HG03039 (cell line): ENCODE data around the gene SIAH2.

Experiments used
- ATAC-seq: cut with Tn5 transposase; IDR thresholded peaks from one replicate; pipeline ENCODE4 v1.9.1; 2021; ENCODE audit warnings: mild to moderate bottlenecking, moderate library complexity; ENCODE audit not compliant: unreplicated experiment

Gene SIAH2

DNA sequence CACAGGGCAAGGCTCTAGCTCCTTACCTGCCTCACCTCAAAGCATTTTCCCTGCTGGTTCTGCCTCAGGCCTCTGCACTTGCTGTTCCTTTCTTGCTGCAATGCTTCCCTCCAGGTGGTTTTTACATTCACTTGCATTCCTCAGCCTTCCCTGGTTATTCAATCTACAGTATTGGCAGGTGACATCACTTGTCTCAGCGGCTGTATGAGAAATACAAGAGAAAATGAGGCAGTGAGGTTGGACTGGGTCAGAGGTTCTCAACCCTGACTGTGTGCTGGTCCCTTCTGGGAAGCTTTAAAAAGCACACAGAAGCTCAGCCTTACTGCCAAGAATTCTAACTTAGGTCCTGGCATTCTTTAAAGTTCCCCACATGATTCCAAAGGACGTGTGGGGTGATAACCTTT, 26.7 kb downstream of the SIAH2 start:
- ATAC-seq: no peak

DNA sequence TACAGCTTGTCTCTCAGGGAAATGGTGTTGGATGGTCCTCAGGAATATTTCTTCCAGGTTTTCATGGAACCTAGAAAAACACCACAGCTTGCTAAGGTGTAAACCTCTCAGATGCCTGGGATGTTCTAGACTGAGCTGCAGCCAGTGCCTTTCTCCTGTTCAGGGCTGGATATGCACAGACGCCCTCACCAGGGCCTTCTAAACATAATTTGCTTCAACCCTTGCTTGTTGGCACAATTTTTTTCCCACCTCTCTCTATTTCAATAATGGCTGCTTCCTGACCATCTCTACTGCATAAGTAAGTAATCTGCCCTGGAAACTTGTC, 28.2 kb downstream of the SIAH2 start:
- no peak for ATAC-seq

DNA sequence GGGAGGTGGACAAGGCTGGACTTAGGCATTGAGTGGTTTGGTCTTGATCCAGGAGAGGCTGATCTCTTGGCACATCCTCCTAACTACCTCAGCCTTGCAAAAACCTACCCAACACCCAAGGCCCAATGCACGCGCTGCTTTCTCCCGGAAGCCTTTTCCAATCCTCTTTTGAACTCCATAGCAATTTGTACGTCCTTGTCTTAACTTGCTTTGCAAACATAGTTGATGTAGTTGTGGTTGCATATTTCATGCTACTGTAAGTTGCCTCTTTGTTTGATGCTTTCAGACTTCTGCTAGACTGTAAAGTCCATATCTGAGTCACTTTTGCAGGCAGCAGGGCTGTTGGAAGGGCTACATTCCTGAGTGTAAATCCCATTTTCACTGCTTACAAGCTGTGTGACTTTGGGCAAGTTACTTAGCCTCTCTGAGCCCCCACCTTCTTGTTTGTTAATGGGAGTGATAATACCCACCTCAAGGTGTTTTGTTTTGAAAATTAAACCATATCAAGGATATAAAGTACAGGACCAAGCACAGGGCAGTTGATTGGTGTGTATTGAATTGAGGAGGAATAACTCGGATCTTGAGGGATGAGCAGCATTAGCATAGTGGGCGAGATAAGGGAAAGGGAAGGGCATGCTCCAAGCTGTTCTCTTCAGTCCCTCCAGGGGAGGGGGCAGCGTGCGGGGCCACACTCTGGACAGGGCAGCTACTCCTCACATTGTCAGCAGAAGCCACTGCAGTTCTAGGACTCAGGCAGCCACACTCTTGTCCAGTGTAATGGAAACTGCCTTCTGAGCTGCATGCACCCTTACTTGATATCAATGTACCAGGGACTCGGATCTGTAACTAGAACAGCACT, 28.8 kb downstream of the SIAH2 start:
- no peak for ATAC-seq

DNA sequence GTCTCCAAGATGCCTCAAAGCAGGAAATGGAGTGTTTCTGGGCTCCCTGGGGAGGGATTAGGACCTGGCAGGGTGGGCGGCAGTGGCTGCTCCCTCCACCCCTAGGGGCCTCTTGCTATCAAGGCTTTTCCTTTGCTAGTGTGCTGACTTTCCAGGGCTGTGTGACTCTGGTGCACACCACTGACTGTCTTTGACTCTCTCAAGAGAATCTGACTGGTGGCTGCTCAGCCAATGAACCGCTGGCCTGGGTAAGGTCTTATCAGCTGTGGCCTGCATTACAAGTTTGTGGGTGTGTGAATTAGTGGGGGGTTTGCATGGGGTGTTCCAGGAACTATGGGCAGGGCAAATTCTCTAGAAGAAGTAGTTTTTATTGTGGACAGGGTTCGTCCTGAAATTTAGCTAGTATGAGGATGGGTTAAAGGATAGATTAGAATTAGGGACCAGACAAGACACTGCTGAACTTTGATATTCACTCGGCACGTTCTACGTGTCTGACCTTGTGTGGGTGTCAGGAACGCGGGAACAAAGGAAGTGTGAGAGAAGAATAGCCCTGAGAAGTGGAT, 29.5 kb downstream of the SIAH2 start:
- ATAC-seq: no peak

DNA sequence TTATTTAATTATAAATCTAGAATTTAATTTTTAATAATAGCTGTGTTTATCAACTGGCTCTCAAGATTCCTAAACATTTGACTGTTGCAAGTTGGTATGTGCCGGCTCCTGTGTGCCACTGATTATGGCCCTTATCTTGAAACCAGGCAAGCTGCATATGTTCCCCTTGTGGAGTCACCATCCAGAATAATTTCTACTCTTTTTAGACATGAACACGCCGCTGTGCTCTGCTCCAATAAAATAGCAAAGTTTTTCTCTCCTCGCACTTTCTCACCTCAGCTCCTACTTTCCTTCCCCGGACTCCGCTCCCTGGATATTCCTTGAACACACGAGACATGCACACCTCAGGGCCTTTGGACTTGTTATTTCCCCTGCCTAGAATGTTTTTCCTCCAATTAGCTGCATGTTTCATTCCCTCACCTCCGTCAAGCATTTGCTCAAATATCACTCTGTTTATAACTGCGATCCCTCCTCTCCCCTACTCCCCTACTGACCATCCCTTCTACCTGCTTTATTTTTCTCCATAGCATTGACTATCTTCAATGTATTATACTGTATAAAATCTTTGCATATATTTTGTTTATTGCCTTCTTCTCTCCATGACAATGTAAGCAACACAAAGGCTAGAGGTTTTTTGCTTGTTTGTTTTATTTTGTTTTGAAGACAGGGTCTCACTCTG, 33.1 kb downstream of the SIAH2 start:
- no peak for ATAC-seq

DNA sequence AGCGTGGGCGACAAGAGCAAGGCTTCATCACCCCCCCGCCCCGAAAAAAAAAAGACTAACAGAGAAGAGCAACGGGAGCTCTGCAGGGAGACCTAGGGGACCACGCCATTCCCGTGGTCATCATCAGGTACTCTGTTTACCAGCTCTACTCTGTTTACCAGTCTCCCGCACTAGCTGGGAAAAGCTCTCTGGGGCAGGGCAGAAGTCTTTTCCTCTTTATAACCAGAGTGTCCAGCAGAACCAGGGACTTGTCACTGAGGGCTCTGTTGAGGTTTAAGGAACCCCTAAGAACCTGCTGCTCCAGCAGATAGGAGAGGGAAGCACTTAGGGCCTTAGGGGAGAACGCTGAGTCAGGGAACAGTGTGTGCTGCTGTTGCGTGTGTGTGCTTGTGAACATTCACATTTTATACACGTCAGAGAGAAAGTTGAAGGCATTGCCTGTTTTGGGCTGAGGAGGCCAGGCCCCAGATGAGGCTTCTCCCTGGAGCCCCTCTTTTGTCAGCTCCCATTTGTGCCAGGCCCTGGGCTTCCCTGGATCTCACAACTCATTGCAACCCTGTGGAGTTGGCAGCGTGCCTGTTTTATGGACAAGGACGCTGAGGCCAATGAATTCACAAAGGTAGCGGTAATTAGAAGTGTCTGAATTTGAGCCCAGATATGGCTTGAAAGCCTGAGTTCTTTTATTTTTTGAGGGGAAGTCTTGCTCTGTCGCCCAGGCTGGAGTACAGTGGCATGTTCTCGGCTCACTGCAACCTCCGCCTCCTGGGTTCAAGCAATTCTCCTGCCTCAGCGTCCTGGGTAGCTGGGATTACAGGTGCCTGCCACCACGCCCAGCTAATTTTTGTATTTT, 35.1 kb downstream of the SIAH2 start:
- ATAC-seq: no peak

DNA sequence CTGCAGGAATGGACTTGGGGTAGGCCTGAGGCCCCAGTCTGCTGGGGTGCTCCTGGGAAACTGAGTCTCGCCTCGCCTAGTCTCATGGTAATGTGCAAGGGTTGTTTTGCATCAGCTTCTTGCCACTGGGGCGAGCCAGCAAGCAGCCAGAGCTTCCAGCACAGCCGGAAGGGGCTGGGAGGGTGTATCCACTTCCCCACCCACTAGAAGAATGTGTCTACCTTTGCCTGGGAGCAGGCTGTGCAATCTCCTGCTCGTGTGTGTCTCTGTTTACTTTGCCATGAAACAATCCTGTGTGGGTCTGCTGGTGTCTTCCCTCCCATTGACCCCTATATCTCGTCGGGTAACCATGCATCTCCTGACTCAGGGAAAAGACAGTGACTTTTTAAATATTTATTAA, 37.4 kb downstream of the SIAH2 start:
- no peak for ATAC-seq

DNA sequence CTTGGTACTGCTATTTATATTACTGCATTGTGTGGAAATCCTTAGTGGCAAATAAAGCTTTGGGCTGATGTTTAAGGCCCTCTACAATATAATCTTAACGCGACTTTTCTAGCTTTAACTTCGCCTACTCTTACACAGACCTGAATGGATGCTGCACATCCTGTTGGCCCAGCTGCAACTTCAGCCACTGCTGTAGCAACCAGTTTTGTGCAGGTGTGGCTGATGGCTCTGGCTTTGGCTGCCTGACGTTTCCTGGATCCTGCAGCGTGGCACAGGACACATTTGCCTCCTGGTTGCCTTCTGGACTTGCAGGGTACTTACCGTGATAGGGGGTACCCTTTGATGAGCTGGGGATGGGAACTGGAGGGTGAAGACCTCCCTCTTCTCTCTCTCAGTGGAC, 39.0 kb downstream of the SIAH2 start:
- no peak for ATAC-seq

DNA sequence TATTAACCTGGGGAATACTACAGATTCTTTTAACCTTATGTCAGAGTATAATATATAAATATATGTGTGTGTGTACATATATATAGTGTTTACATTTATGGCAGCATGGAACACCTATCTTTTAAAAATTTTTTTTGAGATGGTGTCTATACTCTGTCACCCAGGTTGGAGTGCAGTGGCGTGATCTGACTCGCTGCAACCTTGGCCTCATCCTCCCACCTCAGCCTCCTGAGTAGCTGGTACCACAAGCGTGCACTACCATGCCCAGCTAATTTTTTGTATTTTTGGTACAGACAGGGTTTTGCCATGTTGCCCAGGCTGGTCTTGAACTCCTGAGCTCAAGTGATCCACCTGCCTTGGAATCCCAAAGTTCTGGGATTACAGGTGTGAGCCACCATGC, 40.7 kb downstream of the SIAH2 start:
- ATAC-seq: no peak

DNA sequence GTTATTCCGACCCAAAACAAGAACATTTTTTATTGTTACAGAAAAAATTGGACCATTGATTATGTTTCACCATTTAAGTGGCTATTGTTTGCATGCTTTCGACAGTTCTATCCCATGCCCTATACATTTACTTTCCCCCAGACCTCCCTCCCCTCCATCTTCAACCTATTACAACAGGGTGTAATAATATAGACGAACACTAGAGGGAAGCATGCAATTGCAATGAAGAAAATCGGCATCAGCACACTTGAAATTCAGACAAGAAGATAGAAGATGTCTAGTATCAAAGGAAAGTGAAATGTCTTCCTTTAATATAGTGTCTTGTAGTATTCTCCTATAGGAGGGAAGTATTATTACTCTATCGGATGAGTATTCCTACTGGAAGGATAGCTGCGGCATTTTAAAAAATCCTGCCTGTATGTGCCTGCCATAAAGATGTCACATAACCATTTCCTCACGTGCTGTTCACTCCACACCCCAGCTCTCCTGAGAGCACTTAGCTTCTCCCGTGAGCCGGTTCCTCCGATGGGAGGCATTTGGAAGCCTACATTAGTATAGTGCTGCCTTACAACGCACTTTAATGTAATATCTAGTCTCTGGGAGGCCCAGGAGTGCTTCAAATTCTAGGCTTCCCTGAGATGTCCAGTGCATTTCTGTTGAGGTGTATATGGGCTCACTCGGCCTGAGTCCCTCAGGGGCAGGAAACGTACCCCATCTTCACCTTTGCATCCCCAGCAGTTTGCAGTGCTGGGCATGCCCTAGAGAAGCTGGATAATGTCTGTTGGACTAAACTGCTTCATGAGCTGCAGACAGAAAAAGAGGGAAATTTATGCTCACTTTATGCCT, 41.5 kb downstream of the SIAH2 start:
- ATAC-seq: peak; percentile 72

DNA sequence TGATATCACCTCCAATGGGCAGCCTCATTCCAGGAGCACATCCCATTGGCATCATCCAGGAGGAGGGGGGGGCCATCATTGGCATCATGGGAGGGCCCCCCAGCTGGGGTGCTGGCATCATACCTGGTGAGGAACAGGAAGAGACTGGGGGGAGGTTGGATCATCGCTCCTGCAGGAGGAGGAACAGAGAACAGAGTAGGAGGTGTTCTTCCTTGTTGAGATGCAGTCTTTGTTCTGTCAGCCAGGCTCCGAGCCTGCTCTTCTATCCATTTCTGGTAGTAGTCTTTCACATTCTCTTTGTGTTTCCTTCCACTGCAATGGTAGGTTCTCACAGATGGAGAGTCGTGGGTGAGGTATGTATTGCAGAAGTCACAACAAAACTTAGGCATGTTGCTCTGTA, 42.5 kb downstream of the SIAH2 start:
- ATAC-seq: no peak

DNA sequence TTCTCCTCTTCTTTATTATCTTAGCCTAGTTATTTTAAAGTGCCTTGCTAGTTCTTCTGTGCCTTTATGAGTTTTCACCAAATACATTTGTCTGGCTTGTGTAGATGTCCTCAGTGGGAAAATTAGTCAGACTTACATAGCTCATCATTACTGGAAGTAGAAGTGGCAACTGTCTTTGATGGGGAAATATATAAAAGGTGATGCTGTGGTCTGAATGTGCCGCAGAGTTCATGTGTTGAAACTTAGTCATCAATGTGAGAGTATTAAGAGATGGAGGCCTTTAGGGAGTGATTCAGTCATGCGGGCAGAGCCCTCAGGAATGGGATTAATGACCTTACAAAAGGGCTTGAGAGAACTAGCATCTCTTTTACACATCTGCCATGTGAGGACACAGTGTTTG, 52.9 kb downstream of the SIAH2 start:
- no peak for ATAC-seq

DNA sequence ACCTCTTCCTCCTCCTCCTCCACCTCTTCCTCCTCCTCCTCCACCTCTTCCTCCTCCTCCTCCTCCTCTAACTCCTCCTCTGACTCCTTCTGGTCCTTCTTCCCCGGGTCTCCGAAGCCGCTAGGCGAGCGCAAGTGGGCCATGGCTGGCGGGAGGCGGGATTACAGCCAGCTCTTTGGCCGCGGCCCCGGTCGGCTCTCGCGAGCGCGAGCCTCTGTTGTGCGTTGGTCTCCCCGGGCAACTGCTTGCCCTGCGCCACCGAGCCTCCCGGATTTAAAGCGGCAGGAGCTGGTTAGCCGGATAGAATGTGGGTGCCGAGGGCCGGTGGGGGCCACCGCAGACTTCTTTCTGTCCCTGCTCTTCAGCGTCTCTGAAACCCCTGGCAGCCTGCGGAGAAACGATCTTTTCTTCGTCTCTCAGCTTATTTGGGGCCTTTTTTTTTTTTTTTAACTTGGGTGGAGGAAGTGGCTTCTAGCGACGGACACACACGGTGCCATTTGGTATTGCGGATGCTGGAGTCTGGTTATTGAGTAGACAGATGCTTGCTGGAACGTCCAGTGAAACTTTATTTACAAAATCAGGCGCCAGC, 59.1 kb downstream of the SIAH2 start, which contains the start of gene ERICH6:
ERICH6 (minus strand) TSS at position 165 of the 589 bp plus-strand sequence; CDS start at position 143, 22 bp downstream.
- ATAC-seq: peak; percentile 100

DNA sequence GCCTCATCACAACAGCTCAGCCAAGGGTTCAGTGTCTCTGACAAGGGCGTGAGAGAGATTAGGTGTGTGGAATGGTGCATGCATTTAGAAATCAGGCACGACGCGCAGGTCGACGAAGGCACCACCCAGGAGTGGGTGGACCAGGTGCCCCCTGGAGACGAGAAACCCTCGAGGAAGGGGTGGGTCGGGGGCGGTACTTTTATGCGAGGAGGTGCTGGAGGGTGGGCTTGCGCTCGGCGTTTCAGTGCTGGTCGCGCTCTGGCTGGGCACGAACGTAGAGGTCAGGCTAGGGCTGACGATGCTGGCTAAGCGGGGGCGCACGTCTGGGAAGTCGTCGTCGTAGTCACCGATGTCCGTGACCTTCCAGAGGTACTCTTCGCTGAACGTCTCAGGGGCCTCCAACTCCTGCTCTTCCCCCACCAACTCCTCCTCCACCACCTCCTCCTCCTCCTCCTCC, 59.6 kb downstream of the SIAH2 start:
- ATAC-seq: peak; percentile 26

DNA sequence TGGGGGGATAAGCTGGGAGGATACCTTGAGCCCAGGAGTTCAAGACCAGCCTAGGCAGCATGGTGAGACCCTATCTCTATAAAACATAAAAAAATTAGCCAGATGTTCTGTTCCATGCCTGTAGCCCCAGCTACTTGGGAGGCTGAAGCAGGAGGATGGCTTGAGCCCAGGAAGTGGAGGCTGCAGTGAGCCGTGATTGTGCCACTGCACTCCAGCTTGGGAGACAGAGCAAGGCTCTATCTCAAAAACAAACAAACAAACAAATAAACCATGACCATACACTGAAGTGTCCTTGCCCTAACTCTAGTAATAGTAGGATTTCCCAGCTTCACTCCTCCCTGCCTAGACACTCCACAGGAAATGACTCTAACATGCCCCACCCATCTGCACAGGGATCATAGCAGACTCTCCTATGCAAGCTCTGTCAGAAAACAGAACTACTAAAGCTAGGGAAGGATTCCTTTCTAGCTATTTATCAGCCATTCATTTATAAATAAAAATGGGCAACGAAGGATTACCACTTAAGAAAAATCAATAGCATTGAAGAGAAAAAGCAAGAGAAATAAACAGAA, 63.8 kb downstream of the SIAH2 start:
- ATAC-seq: no peak

DNA sequence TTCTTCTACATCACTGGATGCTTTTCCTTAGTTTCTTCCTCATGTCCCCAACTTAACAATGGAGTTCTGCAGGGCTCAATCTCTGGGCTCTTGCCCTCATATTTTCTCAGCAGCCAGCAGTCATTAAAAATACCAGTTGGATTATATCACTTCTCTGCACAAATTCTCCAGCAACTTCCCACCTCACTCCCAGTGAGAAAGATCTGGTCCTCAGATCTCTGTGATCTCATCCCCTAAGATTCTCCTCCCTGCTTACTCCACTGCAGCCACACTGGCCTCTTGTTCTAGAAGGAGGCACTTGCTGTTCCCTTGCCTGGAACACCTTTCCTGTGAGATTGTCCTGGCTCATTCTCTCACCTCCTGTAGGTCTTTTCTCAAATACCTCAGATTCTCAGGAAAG, 65.3 kb downstream of the SIAH2 start:
- ATAC-seq: no peak

DNA sequence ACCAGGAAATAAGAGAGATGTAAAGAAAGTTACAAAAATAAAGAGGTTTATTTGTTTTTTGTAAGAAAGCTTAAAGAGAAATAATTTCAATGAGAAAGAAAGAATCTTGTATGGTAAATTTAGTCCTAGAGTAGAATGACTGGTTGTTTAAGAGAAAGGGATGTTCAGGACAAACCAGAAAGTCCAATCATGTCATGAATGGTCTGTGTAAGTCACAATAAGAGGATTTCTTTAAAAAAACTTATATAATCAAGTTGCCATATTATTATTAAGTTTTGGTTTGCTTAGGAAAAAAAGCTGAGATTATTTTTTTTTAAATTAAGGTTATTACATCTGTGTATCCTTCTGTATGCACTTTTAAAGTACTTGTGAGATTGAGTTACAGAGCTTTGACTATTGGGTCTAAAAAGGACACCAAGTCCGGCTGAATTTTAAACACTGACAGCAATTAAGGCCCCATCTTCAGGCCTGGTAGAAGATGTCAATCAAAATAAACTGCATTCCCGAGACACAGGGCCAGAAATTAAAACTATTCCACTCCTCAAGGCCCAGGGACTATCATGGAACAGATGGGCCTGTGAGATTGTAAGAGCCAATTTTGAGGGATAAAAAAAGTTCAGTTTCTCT, 71.4 kb downstream of the SIAH2 start:
- no peak for ATAC-seq
